ENCODE measurements around the gene TEX19. TPM values are rescaled to one million over a fixed set of nuclear protein-coding genes. Genes with fewer than 3 reads are reported as not detected.
"Not testable (repeated sequence)": the region's sequence is repeated elsewhere in the genome, so short reads cannot be mapped to it uniquely, and the experiment has no call there.

Gene TEX19
- total RNA-seq, 2 experiments from 2014 or later = not detected

GRCh38 chr17:82376042-82376730 lies 17.1 kb downstream of the TEX19 start:
- no peaks in the 10 kb centered on the region for H3K9me3 Mint-ChIP-seq
- ATAC-seq (ENCODE audit: low read depth) = no peak
- no peak for DNase-seq
- peaks cover 1% of the 10 kb centered on the region for H3K4me1 Mint-ChIP-seq
- H3K36me3 Mint-ChIP-seq = peaks cover 2% of the 10 kb centered on the region
- no peak overlapping the region for H3K4me3 Mint-ChIP-seq
- peaks cover 39% of the 10 kb centered on the region for H3K27me3 Mint-ChIP-seq
- no peak overlapping the region for H3K27ac Mint-ChIP-seq
- POLR2A ChIA-PET = no interaction called here

- ATAC-seq (ENCODE audit: low read depth); H3K4me3 Mint-ChIP-seq; POLR2A ChIA-PET; H3K4me1 Mint-ChIP-seq; H3K9me3 Mint-ChIP-seq; H3K36me3 Mint-ChIP-seq; H3K27ac Mint-ChIP-seq; DNase-seq: not testable (repeated sequence)
- H3K27me3 Mint-ChIP-seq = peaks cover 38% of the 10 kb centered on the region
Observed at GRCh38 chr17:82377294-82377693, 18.2 kb downstream of the TEX19 start.

GRCh38 chr17:82377924-82378740 lies 19.1 kb downstream of the TEX19 start:
- no peak overlapping the region for H3K27ac Mint-ChIP-seq
- no peak for ATAC-seq (ENCODE audit: low read depth)
- DNase-seq = no peak
- H3K4me3 Mint-ChIP-seq = no peak overlapping the region
- POLR2A ChIA-PET = no interaction called here
- H3K4me1 Mint-ChIP-seq = no peaks in the 10 kb centered on the region
- no peaks in the 10 kb centered on the region for H3K36me3 Mint-ChIP-seq
- peaks cover 29% of the 10 kb centered on the region for H3K27me3 Mint-ChIP-seq
- no peaks in the 10 kb centered on the region for H3K9me3 Mint-ChIP-seq

- DNase-seq (no peak), ATAC-seq (ENCODE audit: low read depth) (no peak)
- Mint-ChIP-seq H3K27ac (no peak overlapping the region), H3K36me3 (no peaks in the 10 kb centered on the region), H3K27me3 (peaks cover 24% of the 10 kb centered on the region), H3K4me3 (no peak overlapping the region), H3K4me1 (no peaks in the 10 kb centered on the region), H3K9me3 (no peaks in the 10 kb centered on the region)
- POLR2A ChIA-PET = no interaction called here
Observed at GRCh38 chr17:82378741-82379021, 19.6 kb downstream of the TEX19 start.

- ATAC-seq (ENCODE audit: low read depth) (no peak), DNase-seq (no peak)
- H3K36me3 Mint-ChIP-seq = no peaks in the 10 kb centered on the region
- no peaks in the 10 kb centered on the region for H3K4me1 Mint-ChIP-seq
- H3K27me3 Mint-ChIP-seq = peaks cover 19% of the 10 kb centered on the region
- no peak overlapping the region for H3K27ac Mint-ChIP-seq
- H3K4me3 Mint-ChIP-seq = no peak overlapping the region
- POLR2A ChIA-PET = no interaction called here
- no peaks in the 10 kb centered on the region for H3K9me3 Mint-ChIP-seq
Observed at GRCh38 chr17:82380860-82381702, 22.0 kb downstream of the TEX19 start.

- DNase-seq; H3K4me3 Mint-ChIP-seq; ATAC-seq (ENCODE audit: low read depth); H3K27ac Mint-ChIP-seq; H3K9me3 Mint-ChIP-seq; POLR2A ChIA-PET; H3K4me1 Mint-ChIP-seq; H3K36me3 Mint-ChIP-seq: not testable (repeated sequence)
- peaks cover 18% of the 10 kb centered on the region for H3K27me3 Mint-ChIP-seq
Observed at GRCh38 chr17:82381703-82382009, 22.6 kb downstream of the TEX19 start.

- not testable (repeated sequence) for H3K9me3 Mint-ChIP-seq; DNase-seq; H3K36me3 Mint-ChIP-seq; H3K4me1 Mint-ChIP-seq; ATAC-seq (ENCODE audit: low read depth); H3K4me3 Mint-ChIP-seq; H3K27ac Mint-ChIP-seq
- POLR2A ChIA-PET = interaction anchor here (0.7 kb wide), 1 partner anchor 37 kb away, joined by 5 read pairs; no protein-coding TSS in a partner anchor
- peaks cover 16% of the 10 kb centered on the region for H3K27me3 Mint-ChIP-seq
Observed at GRCh38 chr17:82382220-82382932, 23.3 kb downstream of the TEX19 start.

- peaks cover 11% of the 10 kb centered on the region for H3K27me3 Mint-ChIP-seq
- H3K4me1 Mint-ChIP-seq = no peaks in the 10 kb centered on the region
- no peaks in the 10 kb centered on the region for H3K36me3 Mint-ChIP-seq
- POLR2A ChIA-PET = no interaction called here
- ATAC-seq (ENCODE audit: low read depth) = no peak
- no peaks in the 10 kb centered on the region for H3K9me3 Mint-ChIP-seq
- no peak overlapping the region for H3K27ac Mint-ChIP-seq
- no peak for DNase-seq
- no peak overlapping the region for H3K4me3 Mint-ChIP-seq
Observed at GRCh38 chr17:82382933-82383255, 23.8 kb downstream of the TEX19 start.

GRCh38 chr17:82383411-82383810 lies 24.4 kb downstream of the TEX19 start:
- H3K4me3 Mint-ChIP-seq = no peak overlapping the region
- no peaks in the 10 kb centered on the region for H3K9me3 Mint-ChIP-seq
- POLR2A ChIA-PET = no interaction called here
- DNase-seq (no peak), ATAC-seq (ENCODE audit: low read depth) (no peak)
- no peak overlapping the region for H3K27ac Mint-ChIP-seq
- H3K4me1 Mint-ChIP-seq = no peaks in the 10 kb centered on the region
- peaks cover 11% of the 10 kb centered on the region for H3K27me3 Mint-ChIP-seq
- H3K36me3 Mint-ChIP-seq = no peaks in the 10 kb centered on the region

- Mint-ChIP-seq H3K27ac (no peak overlapping the region), H3K27me3 (peaks cover 7% of the 10 kb centered on the region), H3K4me1 (no peaks in the 10 kb centered on the region), H3K9me3 (no peaks in the 10 kb centered on the region), H3K4me3 (no peak overlapping the region), H3K36me3 (no peaks in the 10 kb centered on the region)
- ATAC-seq (ENCODE audit: low read depth) (no peak), DNase-seq (no peak)
- POLR2A ChIA-PET = no interaction called here
Observed at GRCh38 chr17:82384051-82384729, 25.1 kb downstream of the TEX19 start.

- Mint-ChIP-seq H3K27me3 (peaks cover 5% of the 10 kb centered on the region), H3K4me1 (no peaks in the 10 kb centered on the region), H3K9me3 (no peaks in the 10 kb centered on the region), H3K4me3 (no peak overlapping the region), H3K27ac (no peak overlapping the region), H3K36me3 (no peaks in the 10 kb centered on the region)
- ATAC-seq (ENCODE audit: low read depth) (no peak), DNase-seq (no peak)
- POLR2A ChIA-PET = no interaction called here
Observed at GRCh38 chr17:82384730-82385481, 25.9 kb downstream of the TEX19 start.

- Mint-ChIP-seq H3K4me3 (no peak overlapping the region), H3K4me1 (no peaks in the 10 kb centered on the region), H3K9me3 (no peaks in the 10 kb centered on the region), H3K27ac (no peak overlapping the region), H3K36me3 (no peaks in the 10 kb centered on the region), H3K27me3 (peaks cover 2% of the 10 kb centered on the region)
- ATAC-seq (ENCODE audit: low read depth) (no peak), DNase-seq (no peak)
- POLR2A ChIA-PET = no interaction called here
Observed at GRCh38 chr17:82385559-82386254, 26.7 kb downstream of the TEX19 start.

All from activated naive CD8-positive, alpha-beta T cell treated with anti-CD3 and anti-CD28 coated beads, Interleukin-2, amount 10 ng/mL, durations not matched to agents 7 days and 5 days (primary cell).